ENCODE data around the gene CTBP2.

CTBP2 gene

DNA sequence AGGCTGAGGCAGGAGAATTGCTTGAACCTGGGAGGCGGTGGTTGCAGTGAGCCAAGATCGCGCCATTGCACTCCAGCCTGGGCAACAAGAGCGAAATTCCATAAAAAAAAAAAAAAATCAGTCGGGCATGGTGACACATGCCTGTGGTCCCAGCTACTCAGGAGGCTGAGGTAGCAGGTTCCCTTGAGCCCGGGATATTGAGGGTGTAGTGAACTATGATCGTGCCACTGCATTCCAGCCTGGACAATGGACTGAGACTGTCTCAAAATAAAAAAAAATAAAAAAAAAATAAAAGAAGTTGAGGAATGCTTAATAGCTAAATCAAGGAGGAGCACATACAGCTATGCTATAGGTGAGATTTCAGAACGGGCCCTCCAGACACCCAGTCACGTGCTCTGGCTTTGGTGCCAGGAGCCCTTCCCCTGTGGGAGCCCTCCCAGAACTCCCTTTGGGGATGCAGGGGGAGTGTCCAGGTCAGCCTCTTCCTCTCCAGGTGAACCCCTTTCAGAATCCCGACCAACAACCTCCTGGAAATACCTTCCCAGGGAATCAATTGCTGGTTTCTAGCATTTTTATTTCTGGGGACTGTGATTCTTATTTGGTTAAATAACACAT lies 42.9 kb upstream of the CTBP2 start:
- TF ChIP-seq CTCF (IDR thresholded peaks at IDR 0.05; ENCODE audit: extremely low read depth, missing control alignments), result no peak
- no peak for DNase-seq (ENCODE audit: low spot score)

- DNase-seq (ENCODE audit: low spot score), result no peak
- no peak for TF ChIP-seq CTCF (IDR thresholded peaks at IDR 0.05; ENCODE audit: extremely low read depth, missing control alignments)
Observed at GRCh38 chr10:125201791-125202622, 41.6 kb upstream of the CTBP2 start.

- peak; percentile 59 for DNase-seq (ENCODE audit: low spot score)
- TF ChIP-seq CTCF (IDR thresholded peaks at IDR 0.05; ENCODE audit: extremely low read depth, missing control alignments), result no peak
Observed at GRCh38 chr10:125201108-125201524, 40.8 kb upstream of the CTBP2 start.

- TF ChIP-seq CTCF (IDR thresholded peaks at IDR 0.05; ENCODE audit: extremely low read depth, missing control alignments), result no peak
- no peak for DNase-seq (ENCODE audit: low spot score)
Observed at GRCh38 chr10:125200396-125200795, 40.0 kb upstream of the CTBP2 start.

GRCh38 chr10:125199270-125199669 lies 38.9 kb upstream of the CTBP2 start:
- no peak for DNase-seq (ENCODE audit: low spot score)
- no peak for TF ChIP-seq CTCF (IDR thresholded peaks at IDR 0.05; ENCODE audit: extremely low read depth, missing control alignments)

GRCh38 chr10:125194814-125195213 lies 34.5 kb upstream of the CTBP2 start:
- TF ChIP-seq CTCF (IDR thresholded peaks at IDR 0.05; ENCODE audit: extremely low read depth, missing control alignments), result no peak
- no peak for DNase-seq (ENCODE audit: low spot score)

GRCh38 chr10:125193306-125193877 lies 33.0 kb upstream of the CTBP2 start:
- no peak for TF ChIP-seq CTCF (IDR thresholded peaks at IDR 0.05; ENCODE audit: extremely low read depth, missing control alignments)
- DNase-seq (ENCODE audit: low spot score), result no peak

Measured in GM20000 (cell line).